Neural crest cell (in vitro differentiated cells): Measurements from ENCODE around the gene HNF4A. TPM values are rescaled to one million over a fixed set of nuclear protein-coding genes. Genes with fewer than 3 reads are reported as not detected.

Experiments used
- DNase-seq: peaks from one replicate; pipeline ENCODE4 v3.0.0; 2021; ENCODE audit warnings: low read depth, mixed read lengths, low spot score
- H3K27ac Mint-ChIP-seq: one replicate; pipeline ENCODE4 v1.8.0; 2021; ENCODE audit warnings: mild to moderate bottlenecking, mixed read lengths; ENCODE audit not compliant: unreplicated experiment
- H3K27me3 Mint-ChIP-seq: 2 replicates; pipeline ENCODE4 v1.8.0; 2021; ENCODE audit warnings: low read depth, mild to moderate bottlenecking, mixed read lengths
- H3K36me3 Mint-ChIP-seq: 2 replicates; pipeline ENCODE4 v1.8.0; 2021; ENCODE audit warnings: low read depth, mild to moderate bottlenecking, mixed read lengths
- H3K4me1 Mint-ChIP-seq: 2 replicates; pipeline ENCODE4 v1.8.0; 2021; ENCODE audit warnings: mixed read lengths
- H3K4me3 Mint-ChIP-seq: one replicate; pipeline ENCODE4 v1.8.0; 2021; ENCODE audit warnings: mild to moderate bottlenecking, mixed read lengths
- H3K9me3 Mint-ChIP-seq: 2 replicates; pipeline ENCODE4 v1.8.0; 2021; ENCODE audit warnings: mixed read lengths
- CTCF ChIP-seq: fragments of 200-600 bp; sonication (generic); conservative IDR thresholded peaks from 2 replicates; pipeline ENCODE4 v1.5.0; 2021; ENCODE audit warnings: antibody characterized with exemption, mild to moderate bottlenecking
- total RNA-seq: library from RNA; stranded (reverse); gene quantifications from 2 replicates; pipeline ENCODE4 v1.2.1, GENCODE V29; 2021

Gene HNF4A
- total RNA-seq, 1 donor from 2014 or later: not detected

- TF ChIP-seq CTCF: no peak
- H3K4me3 Mint-ChIP-seq: no peak overlapping the region
- no peaks in the 10 kb centered on the region for H3K27me3 Mint-ChIP-seq
- H3K36me3 Mint-ChIP-seq: no peaks in the 10 kb centered on the region
- no peak for DNase-seq
- H3K4me1 Mint-ChIP-seq: peaks cover 18% of the 10 kb centered on the region
- H3K27ac Mint-ChIP-seq: no peak overlapping the region
- H3K9me3 Mint-ChIP-seq: no peaks in the 10 kb centered on the region
Observed at GRCh38 chr20:44348168-44348659, 7.3 kb upstream of the HNF4A start.

- Mint-ChIP-seq H3K9me3 (no peaks in the 10 kb centered on the region), H3K4me3 (no peak overlapping the region), H3K27me3 (no peaks in the 10 kb centered on the region), H3K36me3 (no peaks in the 10 kb centered on the region), H3K4me1 (peaks cover 18% of the 10 kb centered on the region), H3K27ac (no peak overlapping the region)
- TF ChIP-seq CTCF: no peak
- no peak for DNase-seq
Observed at GRCh38 chr20:44349349-44349748, 6.2 kb upstream of the HNF4A start.

- no peak for DNase-seq
- TF ChIP-seq CTCF: no peak
- H3K9me3 Mint-ChIP-seq: no peaks in the 10 kb centered on the region
- H3K27me3 Mint-ChIP-seq: no peaks in the 10 kb centered on the region
- H3K4me1 Mint-ChIP-seq: peaks cover 18% of the 10 kb centered on the region
- no peak overlapping the region for H3K27ac Mint-ChIP-seq
- H3K4me3 Mint-ChIP-seq: no peak overlapping the region
- H3K36me3 Mint-ChIP-seq: no peaks in the 10 kb centered on the region
Observed at GRCh38 chr20:44350567-44350966, 4.9 kb upstream of the HNF4A start.

- Mint-ChIP-seq H3K27ac (no peak overlapping the region), H3K4me3 (no peak overlapping the region), H3K4me1 (peaks cover 37% of the 10 kb centered on the region), H3K36me3 (no peaks in the 10 kb centered on the region), H3K9me3 (peaks cover under 1% of the 10 kb centered on the region), H3K27me3 (no peaks in the 10 kb centered on the region)
- TF ChIP-seq CTCF: no peak
- no peak for DNase-seq
Observed at GRCh38 chr20:44354979-44355497, 461 bp upstream of the HNF4A start.

- no peak for TF ChIP-seq CTCF
- Mint-ChIP-seq H3K27me3 (no peaks in the 10 kb centered on the region), H3K36me3 (no peaks in the 10 kb centered on the region), H3K4me3 (no peak overlapping the region), H3K4me1 (peaks cover 31% of the 10 kb centered on the region), H3K27ac (no peak overlapping the region), H3K9me3 (peaks cover 3% of the 10 kb centered on the region)
- DNase-seq: no peak
Observed at GRCh38 chr20:44356353-44356723, 839 bp downstream of the HNF4A start.
